SK-N-SH (cell line): ENCODE measurements around the gene EIF4G2. TPM values are rescaled to one million over a fixed set of nuclear protein-coding genes. Genes with fewer than 3 reads are reported as not detected.

Source experiments
- CTCF ChIA-PET: fragments of 300-600, 350-600 bp; formaldehyde crosslinking; extraction: SDS; loops from one replicate; lab custom pipeline; 2021; lab: Yijun Ruan, JAX
- POLR2A ChIA-PET: fragments of 350-600 bp; sonication (Branson Sonifier 250); formaldehyde crosslinking; extraction: SDS; loops from one replicate; lab custom pipeline; 2020; ENCODE audit warnings: antibody characterized with exemption, inconsistent platforms; lab: Yijun Ruan, JAX
- DNase-seq: peaks from one replicate; pipeline ENCODE4 v3.0.0; 2012
- H2AFZ ChIP-seq: fragments of 200-600 bp; sonication (generic); 2 replicates; pipeline ENCODE4 v1.8.1; 2016; ENCODE audit warnings: antibody characterized with exemption, mild to moderate bottlenecking, low read depth
- H3F3A ChIP-seq: fragments of 200-600 bp; sonication (generic); replicated peaks from 2 replicates; pipeline ENCODE3; 2016; ENCODE audit warnings: antibody characterized with exemption, mild to moderate bottlenecking; ENCODE audit not compliant: insufficient read depth
- H3K27ac ChIP-seq, 2 experiments: fragments of 200-500 bp in 1 of 2; fragments of 200-600 bp in 1 of 2; sonication (Bioruptor generic) in 1 of 2; sonication (generic), shearing (Covaris generic) in 1 of 2; 2 replicates each; pipeline versions ENCODE4 v1.5.1 to v1.6.1; 2014 to 2016; ENCODE audit warnings: low read depth in 2 of 2, inconsistent platforms in 1 of 2, low read length in 1 of 2, mild to moderate bottlenecking in 1 of 2, mixed read lengths in 1 of 2
- H3K27me3 ChIP-seq: fragments of 200-600 bp; sonication (generic), shearing (Covaris generic); 2 replicates; pipeline ENCODE4 v1.6.1; 2016; ENCODE audit warnings: mixed run types; ENCODE audit not compliant: insufficient read depth
- H3K36me3 ChIP-seq, 2 experiments: fragments of 200-500 bp in 1 of 2; fragments of 200-600 bp in 1 of 2; sonication (Bioruptor generic) in 1 of 2; sonication (generic) in 1 of 2; replicated peaks in 1 of 2; 2 replicates each; pipeline versions ENCODE3 to v1.5.1; 2014 to 2016; ENCODE audit warnings: low read length in 1 of 2, mild to moderate bottlenecking in 1 of 2; ENCODE audit not compliant: insufficient read depth in 2 of 2, control insufficient read depth in 1 of 2
- H3K4me1 ChIP-seq, 2 experiments: fragments of 200-500 bp in 1 of 2; fragments of 200-600 bp in 1 of 2; sonication (Bioruptor generic) in 1 of 2; sonication (generic), shearing (Covaris generic) in 1 of 2; 2 replicates each; pipeline versions ENCODE4 v1.5.1 to v1.6.1; 2014 to 2016; ENCODE audit warnings: low read depth in 1 of 2, low read length in 1 of 2, mixed run types in 1 of 2; ENCODE audit not compliant: insufficient read depth in 2 of 2, control insufficient read depth in 1 of 2
- H3K4me2 ChIP-seq: fragments of 200-600 bp; sonication (generic), shearing (Covaris generic); 2 replicates; pipeline ENCODE4 v1.6.1; 2017; ENCODE audit warnings: mixed run types
- H3K4me3 ChIP-seq, 2 experiments: fragments of 200-500 bp in 1 of 2; fragments of 200-600 bp in 1 of 2; sonication (Bioruptor generic) in 1 of 2; sonication (generic), shearing (Covaris generic) in 1 of 2; 2 replicates each; pipeline versions ENCODE4 v1.5.1 to v1.8.1; 2014 to 2016; ENCODE audit warnings: low read depth in 2 of 2, inconsistent platforms in 1 of 2, low read length in 1 of 2, mild to moderate bottlenecking in 1 of 2, mixed read lengths in 1 of 2, moderate library complexity in 1 of 2
- H3K79me2 ChIP-seq: fragments of 200-600 bp; sonication (generic); 2 replicates; pipeline ENCODE4 v1.8.1; 2017; ENCODE audit warnings: mild to moderate bottlenecking; ENCODE audit not compliant: insufficient read depth
- H3K9ac ChIP-seq: fragments of 200-600 bp; sonication (generic); 2 replicates; pipeline ENCODE4 v1.6.1; 2017; ENCODE audit warnings: mixed run types
- H3K9me2 ChIP-seq: fragments of 200-600 bp; sonication (generic); 2 replicates; pipeline ENCODE4 v1.6.1; 2017; ENCODE audit warnings: mixed run types
- H3K9me3 ChIP-seq: fragments of 200-600 bp; sonication (generic); 2 replicates; pipeline ENCODE4 v1.6.1; 2017; ENCODE audit warnings: mixed run types, mild to moderate bottlenecking, moderate library complexity
- H4K20me1 ChIP-seq: fragments of 200-600 bp; sonication (generic); 2 replicates; pipeline ENCODE4 v1.6.1; 2017; ENCODE audit warnings: mild to moderate bottlenecking, mixed run types; ENCODE audit not compliant: insufficient read depth
- ELF1 ChIP-seq: IDR thresholded peaks from 2 replicates; pipeline ENCODE4 v1.4.0; 2012
- GABPA ChIP-seq: IDR thresholded peaks from 2 replicates; pipeline ENCODE4 v1.4.0; 2012; ENCODE audit warnings: low read depth, mild to moderate bottlenecking
- GATA2 ChIP-seq: sonication (generic); formaldehyde crosslinking; IDR thresholded peaks from 2 replicates; pipeline ENCODE4 v1.5.0; 2020; ENCODE audit warnings: mild to moderate bottlenecking, missing genetic modification reagents
- IRF3 ChIP-seq: fragments of 150-350 bp; IDR thresholded peaks from 2 replicates; pipeline ENCODE4 v1.6.1; 2016; ENCODE audit warnings: mild to moderate bottlenecking, low read depth, low read length
- MEF2A ChIP-seq: IDR thresholded peaks from 2 replicates; pipeline ENCODE4 v1.4.0; 2012; ENCODE audit warnings: low read depth, borderline replicate concordance
- NFIC ChIP-seq: IDR thresholded peaks from 2 replicates; pipeline ENCODE4 v1.4.0; 2012; ENCODE audit warnings: borderline replicate concordance
- POLR2AphosphoS5 ChIP-seq: IDR thresholded peaks from 2 replicates; pipeline ENCODE4 v1.6.1; 2012; ENCODE audit warnings: low read depth, low read length
- REST ChIP-seq: IDR thresholded peaks from 2 replicates; pipeline ENCODE4 v1.6.1; 2012; ENCODE audit warnings: mild to moderate bottlenecking, low read depth, low read length, moderate library complexity
- RFX5 ChIP-seq: IDR thresholded peaks from 2 replicates; pipeline ENCODE4 v1.6.1; 2012; ENCODE audit warnings: mild to moderate bottlenecking, improper control_type of control experiment, low read length
- TEAD4 ChIP-seq: IDR thresholded peaks from 2 replicates; pipeline ENCODE4 v1.4.0; 2012; ENCODE audit warnings: mild to moderate bottlenecking, borderline replicate concordance; ENCODE audit not compliant: insufficient read depth
- WGBS: methylation state at CpG from one replicate; pipeline ENCODE4 v1.1.6; 2017; ENCODE audit warnings: low lambda C conversion rate; 5-methylcytosine and 5-hydroxymethylcytosine counted together
- polyA plus RNA-seq, 3 experiments: library from polyadenylated mRNA; depleted of rRNA; stranded (reverse); fragments of >200 nt; gene quantifications; 2 replicates each; pipeline ENCODE4 v1.2.3, GENCODE V29; 2012
- TF ChIP-seq, protein P1 (sequence below): IDR thresholded peaks from 2 replicates; pipeline ENCODE4 v1.4.0; 2012; ENCODE audit warnings: low read depth, borderline replicate concordance

EIF4G2 gene
- polyA plus RNA-seq, 1 of the 3 experiments (the other 2 are of a cell fraction), result 298 TPM

- CTCF ChIA-PET, result interaction anchor here (0.9 to 6.1 kb wide), 6 partner anchors 11 to 984 kb away, joined by 3 to 57 read pairs (median 6); no protein-coding TSS in a partner anchor
- H3K9ac ChIP-seq, result no peak overlapping the region
- no peak for DNase-seq
- TF ChIP-seq POLR2AphosphoS5 (no peak; the same call in 1 of the 2 replicates), ELF1 (no peak), TEAD4 (no peak), MEF2A (no peak)
- peaks cover 84 to 85% of the 10 kb centered on the region in 2 experiments for H3K36me3 ChIP-seq
- no peaks in the 10 kb centered on the region for H3K9me2 ChIP-seq
- peaks cover 75% of the 10 kb centered on the region for H3F3A ChIP-seq
- no peak overlapping the region for H3K4me3 ChIP-seq
- H3K9me3 ChIP-seq, result no peaks in the 10 kb centered on the region
- no peak overlapping the region; a peak in 2 of 4 replicates for H3K27ac ChIP-seq
- peaks cover 78% of the 10 kb centered on the region for H3K79me2 ChIP-seq
- no peaks in the 10 kb centered on the region for H3K27me3 ChIP-seq
- POLR2A ChIA-PET, result interaction anchor here (1.2 to 2.3 kb wide), 3 partner anchors 8 to 33 kb away, joined by 3 to 11 read pairs (median 7); no protein-coding TSS in a partner anchor
- H3K4me2 ChIP-seq, result 0 out of 2 replicates have a peak overlapping the region, but pooled peaks have one; percentile 1
- H2AFZ ChIP-seq, result no peak overlapping the region
- 84% methylated on average over 6 of the region's 6 CpGs for WGBS
- H3K4me1 ChIP-seq, result peaks cover 17 to 30% of the 10 kb centered on the region in 2 experiments
- peaks cover 80% of the 10 kb centered on the region for H4K20me1 ChIP-seq
These were observed 5.0 kb downstream of the EIF4G2 start for GRCh38 chr11:10803676-10804075.

DNA sequence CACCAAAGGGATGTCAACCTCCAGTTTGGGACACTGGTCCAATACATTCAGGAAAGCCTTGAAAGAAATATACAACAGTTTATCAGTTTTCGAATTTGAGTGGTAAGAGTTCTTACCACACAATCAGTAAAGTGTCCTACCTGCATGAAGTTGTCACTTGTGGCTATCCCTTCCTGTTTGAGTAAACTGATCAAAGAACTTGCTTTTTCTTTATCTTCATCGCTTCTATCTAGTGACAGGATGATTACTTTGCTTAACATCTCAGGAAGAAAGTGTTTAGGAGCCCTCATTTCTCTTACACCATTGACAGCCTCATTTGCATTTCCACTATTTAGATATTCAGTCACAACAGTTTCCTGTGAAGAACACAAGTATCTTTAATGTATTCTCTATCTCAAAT is 8.4 kb downstream of the EIF4G2 start:
- H3K36me3 ChIP-seq, result peaks cover 90 to 93% of the 10 kb centered on the region in 2 experiments
- H4K20me1 ChIP-seq, result peaks cover 66% of the 10 kb centered on the region
- 100% methylated on average over 2 of the region's 2 CpGs for WGBS

DNA sequence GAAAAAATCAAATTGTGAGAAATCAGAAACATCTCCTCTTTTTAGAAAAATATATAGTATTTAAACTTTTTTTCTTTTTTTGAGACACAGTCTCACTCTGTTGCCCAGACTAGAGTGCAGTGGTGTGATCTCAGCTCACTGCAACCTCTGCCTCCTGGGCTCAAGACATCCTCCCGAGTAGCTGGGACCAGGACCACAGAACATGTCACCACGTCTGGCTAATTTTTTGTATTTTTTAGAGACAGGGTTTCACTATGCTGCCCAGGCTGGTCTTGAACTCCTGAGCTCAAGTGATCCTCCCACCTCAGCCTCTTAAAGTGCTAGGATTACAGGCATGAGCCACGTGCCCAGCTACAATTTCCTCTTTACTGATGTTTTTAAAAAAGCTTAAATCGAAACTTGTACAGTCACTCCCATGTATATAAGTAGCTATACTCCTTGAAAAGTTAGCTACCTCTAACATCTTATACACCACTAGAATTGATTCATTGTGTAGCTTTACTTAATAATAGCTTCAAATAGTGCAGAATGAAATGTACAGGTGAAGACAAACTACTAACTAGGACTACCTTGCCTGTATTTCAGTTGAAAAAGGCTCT is 10.3 kb downstream of the EIF4G2 start:
- H3K9me3 ChIP-seq, result no peaks in the 10 kb centered on the region
- CTCF ChIA-PET, result interaction anchor here (1.0 to 1.8 kb wide), 3 partner anchors 8 to 28 kb away, joined by 3 to 5 read pairs (median 4); no protein-coding TSS in a partner anchor

More for the DNA sequence above, 8.4 kb downstream of the EIF4G2 start:
- DNase-seq, result no peak
- no peaks in the 10 kb centered on the region for H3K27me3 ChIP-seq
- no peak overlapping the region for H3K4me2 ChIP-seq
- H3K9me3 ChIP-seq, result no peaks in the 10 kb centered on the region
- H2AFZ ChIP-seq, result no peak overlapping the region
- peaks cover 4 to 16% of the 10 kb centered on the region in 2 experiments for H3K4me1 ChIP-seq
- H3F3A ChIP-seq, result peaks cover 98% of the 10 kb centered on the region
- H3K4me3 ChIP-seq, result no peak overlapping the region
- peak overlapping the region in 1 of 2 experiments; percentile 9; a peak in 1 of 4 replicates for H3K27ac ChIP-seq
- CTCF ChIA-PET, result interaction anchor here (1.4 to 6.1 kb wide), 2 partner anchors 8 to 30 kb away, joined by 5 to 57 read pairs; no protein-coding TSS in a partner anchor
- peaks cover 46% of the 10 kb centered on the region for H3K79me2 ChIP-seq
- POLR2A ChIA-PET, result interaction anchor here (2.0 kb wide), 1 partner anchor 9 kb away, joined by 8 read pairs; the partner anchor contains the start of gene EIF4G2
- no peak overlapping the region for H3K9ac ChIP-seq
- TF ChIP-seq RFX5, result no peak
- H3K9me2 ChIP-seq, result no peaks in the 10 kb centered on the region

More for the DNA sequence above, 10.3 kb downstream of the EIF4G2 start:
- TF ChIP-seq, protein P1, sequence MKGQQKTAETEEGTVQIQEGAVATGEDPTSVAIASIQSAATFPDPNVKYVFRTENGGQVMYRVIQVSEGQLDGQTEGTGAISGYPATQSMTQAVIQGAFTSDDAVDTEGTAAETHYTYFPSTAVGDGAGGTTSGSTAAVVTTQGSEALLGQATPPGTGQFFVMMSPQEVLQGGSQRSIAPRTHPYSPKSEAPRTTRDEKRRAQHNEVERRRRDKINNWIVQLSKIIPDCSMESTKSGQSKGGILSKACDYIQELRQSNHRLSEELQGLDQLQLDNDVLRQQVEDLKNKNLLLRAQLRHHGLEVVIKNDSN, result no peak
- no peak for TF ChIP-seq IRF3
- TF ChIP-seq GATA2, result no peak
- no peak for TF ChIP-seq NFIC
- TF ChIP-seq GABPA, result no peak
- TF ChIP-seq REST, result no peak
- TF ChIP-seq, all 33 proteins: peak for 0
- Histone ChIP-seq H3K27ac (peak overlapping the region in 1 of 2 experiments; percentile 16; a peak in 1 of 4 replicates), H3K27me3 (no peaks in the 10 kb centered on the region), H3K4me2 (no peak overlapping the region), H4K20me1 (peaks cover 47% of the 10 kb centered on the region), H3F3A (peaks cover 89% of the 10 kb centered on the region), H3K36me3 (peaks cover 72 to 75% of the 10 kb centered on the region in 2 experiments), H3K4me1 (peaks cover 0 to 3% of the 10 kb centered on the region in 2 experiments; a peak in 2 of 4 replicates), H3K79me2 (peaks cover 28% of the 10 kb centered on the region), H3K9me2 (no peaks in the 10 kb centered on the region), H3K9ac (no peak overlapping the region), H3K4me3 (no peak overlapping the region), H2AFZ (no peak overlapping the region)
- WGBS, result 97% methylated on average over 4 of the region's 4 CpGs
- POLR2A ChIA-PET, result interaction anchor here (2.0 kb wide), 1 partner anchor 10 kb away, joined by 20 read pairs; the partner anchor contains the start of gene EIF4G2
- DNase-seq, result no peak
